Activated naive CD4-positive, alpha-beta T cell treated with anti-CD3 and anti-CD28 coated beads, Interleukin-2, amount 50 U/mL, for 72 hours (primary cell): Measurements from ENCODE around the gene EIPR1. TPM values are rescaled to one million over a fixed set of nuclear protein-coding genes. Genes with fewer than 3 reads are reported as not detected.

Source experiments
- ATAC-seq, 2 donors: fragments of 150-1000 bp; cut with Tn5 transposase; 2 replicates each; pipeline ENCODE4 v1.10.0; 2021; ENCODE audit warnings: mild to moderate bottlenecking in 2 of 2, moderate library complexity in 2 of 2
- DNase-seq, 2 donors: peaks; one replicate each; pipeline ENCODE4 v3.0.0; 2021 to 2022; ENCODE audit warnings: low spot score in 2 of 2
- H3K27ac Mint-ChIP-seq, 2 donors: one replicate each; pipeline ENCODE4 v1.8.0; 2022; ENCODE audit warnings: mild to moderate bottlenecking in 2 of 2, mixed read lengths in 2 of 2
- H3K36me3 Mint-ChIP-seq, 2 donors: one replicate each; pipeline ENCODE4 v1.8.0; 2022; ENCODE audit warnings: mixed read lengths in 2 of 2
- H3K9me3 Mint-ChIP-seq, 2 donors: one replicate each; pipeline ENCODE4 v1.8.0; 2022; ENCODE audit warnings: mixed read lengths in 2 of 2
- total RNA-seq, 2 donors: library from RNA; stranded (reverse); gene quantifications; one replicate each; pipeline ENCODE4 v1.2.3, GENCODE V29; 2022

Gene EIPR1
- total RNA-seq, 2 donors from 2014 or later: 28.0 to 43.6 TPM

DNA sequence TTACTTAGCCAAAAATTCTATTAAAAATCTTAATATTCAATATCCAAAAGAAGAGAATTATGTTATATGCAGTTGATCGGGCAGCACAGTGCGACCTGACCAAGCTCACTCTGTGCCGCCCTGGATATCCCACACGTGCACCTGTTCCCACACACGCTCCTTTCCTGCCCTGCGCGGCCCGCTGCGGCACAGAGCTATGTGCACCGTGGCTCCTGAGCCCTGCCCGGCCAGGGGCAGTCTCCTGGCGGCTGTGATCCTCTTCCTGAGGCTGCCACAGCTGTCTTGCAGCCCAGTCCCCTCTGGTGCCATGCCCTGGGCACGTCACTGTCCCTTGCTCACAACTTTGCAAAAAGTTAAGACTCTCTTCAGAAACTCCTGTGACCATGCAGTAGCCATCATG lies 31.2 kb upstream of the EIPR1 start:
- Mint-ChIP-seq H3K27ac (peak overlapping the region in 1 of 2 donors; percentile 38), H3K36me3 (peaks cover 0 to 6% of the 10 kb centered on the region in 2 donors), H3K9me3 (no peaks in the 10 kb centered on the region)
- ATAC-seq (no peak), DNase-seq (no peak)

DNA sequence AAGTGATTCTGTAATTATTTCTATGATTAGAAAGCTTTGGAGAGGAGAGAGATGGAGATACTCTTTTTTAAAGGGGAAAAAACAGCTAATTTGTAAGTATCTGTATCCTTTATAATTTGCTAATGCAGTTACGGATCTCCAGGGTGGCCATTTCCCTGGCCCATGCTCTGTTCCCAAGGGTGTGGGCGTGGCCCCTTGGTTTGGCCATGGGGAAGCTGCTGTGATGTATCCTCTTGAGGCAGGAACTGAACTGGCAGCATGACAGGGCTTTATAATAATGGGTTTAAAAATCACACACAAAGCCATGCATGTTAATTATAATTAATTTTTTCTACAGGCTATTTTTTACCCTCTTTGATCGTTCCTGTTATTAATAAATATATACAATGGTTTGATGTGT lies 28.9 kb upstream of the EIPR1 start:
- Mint-ChIP-seq H3K36me3 (peaks cover 0 to 12% of the 10 kb centered on the region in 2 donors), H3K27ac (peak overlapping the region in 1 of 2 donors; percentile 29), H3K9me3 (no peaks in the 10 kb centered on the region)
- ATAC-seq (no peak), DNase-seq (no peak)

DNA sequence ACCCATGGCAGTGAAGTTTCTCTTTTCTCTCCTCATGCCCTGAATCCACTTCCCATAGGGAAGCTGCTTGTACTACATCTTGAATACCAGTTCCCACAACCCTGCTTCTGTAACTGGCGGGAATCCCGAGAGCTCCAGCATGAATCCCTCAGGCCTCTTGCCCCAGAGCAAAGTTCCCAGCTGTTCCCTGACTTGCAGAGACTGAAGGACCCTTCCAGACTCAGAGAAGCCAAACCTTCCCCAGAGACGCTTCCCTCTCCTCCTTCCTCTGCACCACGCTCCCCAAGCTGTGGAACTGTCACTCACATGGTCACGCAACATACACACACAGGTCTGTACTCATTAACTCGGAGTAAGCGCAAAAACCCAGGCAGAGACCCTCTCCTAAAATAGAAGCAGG lies 28.3 kb upstream of the EIPR1 start:
- DNase-seq (no peak), ATAC-seq (no peak)
- Mint-ChIP-seq H3K9me3 (no peaks in the 10 kb centered on the region), H3K36me3 (peaks cover 0 to 13% of the 10 kb centered on the region in 2 donors), H3K27ac (no peak overlapping the region)

DNA sequence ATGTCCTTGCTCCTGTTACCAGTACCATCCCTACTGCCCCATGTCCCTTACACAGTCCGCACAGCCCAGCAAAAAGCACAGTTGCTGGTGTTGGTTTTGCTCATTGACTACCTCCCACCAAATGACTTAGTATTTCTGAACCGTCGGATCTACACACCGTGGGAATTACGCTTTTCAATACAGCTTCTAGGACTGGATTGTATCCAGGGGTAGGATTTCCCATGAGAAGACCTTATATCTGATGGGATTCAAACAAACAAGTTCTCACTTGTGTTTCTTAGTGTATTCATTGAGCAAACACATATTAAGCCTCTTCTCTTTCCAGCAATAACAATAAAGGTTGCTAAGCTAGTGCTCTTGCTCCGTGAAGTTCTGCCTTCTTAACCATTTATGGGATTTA lies 27.7 kb upstream of the EIPR1 start:
- Mint-ChIP-seq H3K36me3 (peaks cover 4 to 13% of the 10 kb centered on the region in 2 donors), H3K9me3 (no peaks in the 10 kb centered on the region), H3K27ac (no peak overlapping the region)
- no peak for DNase-seq
- ATAC-seq: no peak

DNA sequence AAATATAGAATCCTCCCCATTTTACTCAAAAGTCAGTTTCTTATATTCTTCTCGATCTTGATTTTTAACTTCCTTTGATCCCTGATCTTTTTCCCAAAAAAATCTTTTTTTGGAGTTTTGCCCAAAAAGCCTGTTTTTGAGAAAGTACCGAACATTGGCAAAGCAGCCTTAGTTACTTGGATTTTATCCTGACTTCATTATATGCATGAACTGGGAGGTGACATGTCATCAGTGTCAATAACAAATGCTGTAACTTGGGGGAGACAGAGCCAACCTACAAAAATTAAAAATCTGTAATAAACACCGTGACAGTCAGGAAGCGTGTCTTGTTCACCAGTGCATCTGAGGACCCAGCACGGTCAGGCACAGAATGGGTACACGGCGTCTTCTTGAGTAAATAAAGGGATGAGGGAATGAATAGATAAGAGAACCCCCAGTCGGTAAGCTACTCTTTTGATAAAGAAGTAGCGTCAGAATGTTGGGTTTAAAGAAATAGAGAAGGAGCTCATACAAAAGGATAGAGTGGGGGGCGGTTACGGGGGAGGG lies 26.8 kb upstream of the EIPR1 start:
- H3K36me3 Mint-ChIP-seq: peaks cover 4 to 13% of the 10 kb centered on the region in 2 donors
- no peak overlapping the region for H3K27ac Mint-ChIP-seq

DNA sequence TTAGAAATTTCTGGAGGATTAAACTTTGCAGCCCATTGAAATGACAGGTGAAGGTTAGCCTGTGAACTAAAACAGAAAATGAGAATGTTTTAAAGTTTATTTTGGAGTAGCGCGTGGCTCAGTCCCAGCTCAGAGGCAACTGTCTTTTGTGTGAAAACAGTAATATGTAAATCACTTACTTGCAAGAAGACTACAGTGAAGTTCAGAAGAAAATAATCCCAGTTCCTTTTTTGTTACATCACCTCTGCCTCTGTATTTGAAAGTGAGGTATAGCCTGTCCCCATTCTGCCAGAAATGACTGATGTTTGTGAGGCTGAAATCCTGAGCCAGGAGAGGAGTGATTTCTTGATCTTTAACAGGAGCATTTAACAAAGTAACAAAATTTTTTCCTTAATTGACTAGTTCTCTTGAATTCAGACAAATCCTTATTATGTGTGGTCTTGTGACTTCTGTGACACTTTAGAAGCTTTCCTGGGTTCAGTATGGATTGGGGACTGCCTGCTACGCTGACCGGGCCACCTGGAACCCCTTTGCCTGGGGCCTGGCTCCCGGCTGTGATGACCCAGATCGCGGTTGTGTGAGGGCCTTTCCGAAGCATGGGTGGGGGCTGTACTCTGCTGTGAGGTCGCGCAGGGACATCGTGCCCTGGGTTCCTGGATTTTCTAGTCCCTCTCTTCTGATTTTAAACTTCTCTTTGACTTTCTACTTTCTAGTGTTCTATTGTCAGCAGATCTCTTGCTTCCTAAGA lies 26.1 kb upstream of the EIPR1 start:
- no peaks in the 10 kb centered on the region for H3K9me3 Mint-ChIP-seq
- H3K36me3 Mint-ChIP-seq: peaks cover 4 to 13% of the 10 kb centered on the region in 2 donors
- H3K27ac Mint-ChIP-seq: peak overlapping the region in 1 of 2 donors; percentile 29
- ATAC-seq (no peak), DNase-seq (no peak)

More for the DNA sequence above, 26.8 kb upstream of the EIPR1 start:
- DNase-seq (no peak), ATAC-seq (no peak)
- H3K9me3 Mint-ChIP-seq: no peaks in the 10 kb centered on the region

DNA sequence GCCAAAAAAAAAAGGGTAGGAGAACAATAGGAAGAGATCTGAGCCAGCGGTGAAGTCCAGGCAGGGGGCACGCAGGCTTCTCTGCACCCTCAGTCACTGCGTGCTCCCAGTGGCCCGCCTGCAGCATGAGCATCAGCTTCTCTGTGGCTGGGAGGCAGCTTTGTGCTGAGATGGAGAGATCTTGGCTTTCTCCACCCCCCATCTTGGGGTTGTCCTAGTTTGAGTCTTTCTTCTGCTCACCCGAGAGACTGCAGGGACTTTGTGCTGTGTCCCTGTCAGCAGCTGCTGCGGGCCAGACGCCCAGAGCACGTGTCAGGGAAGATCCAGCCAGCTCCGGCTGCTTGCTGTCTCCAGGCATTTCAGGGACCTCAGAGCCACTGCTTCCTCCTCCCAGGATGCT lies 22.2 kb upstream of the EIPR1 start:
- Mint-ChIP-seq H3K9me3 (peaks cover 7 to 19% of the 10 kb centered on the region in 2 donors), H3K27ac (no peak overlapping the region), H3K36me3 (peaks cover 40 to 44% of the 10 kb centered on the region in 2 donors)
- no peak for ATAC-seq
- DNase-seq: no peak

DNA sequence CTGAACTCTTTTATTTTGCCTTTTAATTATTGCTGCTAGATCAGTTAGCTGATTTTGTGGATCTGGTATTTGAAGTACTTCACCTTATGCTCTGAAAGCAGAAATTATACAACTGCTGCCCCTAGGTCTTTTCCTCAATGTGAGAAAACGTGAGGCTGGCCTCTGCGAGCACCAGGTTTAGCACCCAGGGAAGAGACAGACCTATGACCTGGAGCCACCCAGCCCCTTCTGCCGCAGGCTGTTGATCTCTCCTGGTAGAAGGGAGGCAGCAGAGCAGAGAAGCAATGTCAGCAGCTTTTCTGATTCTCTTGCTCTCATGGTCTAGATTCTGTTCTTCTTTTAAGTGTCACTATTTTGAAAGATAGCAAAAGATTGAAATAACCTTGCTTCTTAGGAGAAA lies 21.8 kb upstream of the EIPR1 start:
- no peak overlapping the region for H3K27ac Mint-ChIP-seq
- peaks cover 40 to 49% of the 10 kb centered on the region in 2 donors for H3K36me3 Mint-ChIP-seq
- H3K9me3 Mint-ChIP-seq: peaks cover 7 to 19% of the 10 kb centered on the region in 2 donors
- DNase-seq (no peak), ATAC-seq (no peak)

DNA sequence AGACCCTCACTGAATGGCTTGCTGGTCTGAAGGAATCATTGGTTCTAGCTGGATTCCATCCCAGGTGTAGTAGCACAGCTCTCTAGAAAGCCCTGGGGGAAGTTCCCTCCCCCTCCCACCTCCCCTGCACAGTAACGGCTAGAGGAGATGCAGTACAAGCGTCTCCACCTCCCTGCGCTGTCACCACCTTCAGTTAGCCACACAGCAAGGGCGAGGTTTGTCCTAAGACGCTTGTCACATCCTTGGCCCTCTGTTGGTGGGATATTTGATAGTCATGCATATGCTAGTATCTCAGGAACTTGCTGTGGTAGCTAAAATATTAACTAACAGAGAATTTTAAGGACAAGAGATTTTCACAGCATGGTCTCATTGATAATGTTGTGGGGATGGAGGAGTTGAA lies 21.2 kb upstream of the EIPR1 start:
- ATAC-seq (no peak), DNase-seq (no peak)
- H3K9me3 Mint-ChIP-seq: peaks cover 7 to 19% of the 10 kb centered on the region in 2 donors
- H3K27ac Mint-ChIP-seq: no peak overlapping the region
- peaks cover 43 to 54% of the 10 kb centered on the region in 2 donors for H3K36me3 Mint-ChIP-seq

DNA sequence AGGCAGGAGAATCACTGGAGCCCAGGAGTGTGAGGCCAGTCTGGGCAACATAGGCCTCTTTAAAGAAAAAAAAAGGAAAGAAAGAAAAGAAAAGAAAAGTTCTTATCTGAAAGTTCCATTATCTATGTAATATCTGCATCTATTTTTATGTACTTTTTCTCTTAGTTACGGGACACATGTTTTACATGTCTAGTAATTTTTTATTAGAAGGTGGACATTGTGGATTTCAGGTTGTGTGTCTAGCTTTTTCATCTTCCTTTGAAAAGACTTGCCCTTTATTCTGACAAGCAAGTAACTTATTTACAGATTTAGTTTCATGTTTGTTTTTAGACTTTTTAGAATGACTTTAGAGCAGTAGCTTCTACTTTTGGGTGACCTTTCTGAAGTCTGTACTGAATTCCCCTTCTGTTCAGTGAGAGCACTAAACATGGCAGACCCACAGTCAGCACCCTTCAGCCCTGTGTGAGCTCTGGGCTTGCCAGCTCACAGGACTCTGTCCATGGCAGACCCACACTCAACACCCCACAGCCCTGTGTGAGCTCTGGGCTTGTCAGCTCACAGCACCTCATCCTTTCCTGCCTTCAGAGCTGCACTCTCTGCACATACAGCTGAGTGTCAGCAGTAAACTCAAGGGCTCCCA lies 19.4 kb upstream of the EIPR1 start:
- ATAC-seq: no peak

DNA sequence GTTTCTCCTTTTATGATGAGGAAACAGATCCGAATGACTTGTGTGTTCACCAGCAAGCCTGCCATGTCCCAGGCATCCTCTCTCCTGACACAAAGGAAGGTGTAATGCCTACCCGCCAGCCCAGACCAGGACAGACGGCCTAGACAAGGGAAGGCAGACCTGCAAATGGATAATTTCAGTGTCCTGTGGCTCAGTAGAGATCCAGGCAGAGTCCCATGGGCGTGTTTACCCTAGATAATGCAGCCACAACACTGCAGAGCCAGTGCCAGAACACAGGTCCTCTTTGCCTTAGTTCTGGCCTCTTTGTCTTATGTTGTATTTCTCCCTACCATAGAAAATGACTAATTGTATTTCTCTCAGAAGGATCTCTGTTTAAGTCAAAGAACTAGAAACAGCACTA lies 14.6 kb upstream of the EIPR1 start:
- Mint-ChIP-seq H3K27ac (no peak overlapping the region), H3K36me3 (peaks cover 39 to 59% of the 10 kb centered on the region in 2 donors), H3K9me3 (peaks cover 7 to 11% of the 10 kb centered on the region in 2 donors)
- ATAC-seq (no peak), DNase-seq (no peak)

More for the DNA sequence above, 19.4 kb upstream of the EIPR1 start:
- no peak for DNase-seq
- Mint-ChIP-seq H3K36me3 (peaks cover 45 to 64% of the 10 kb centered on the region in 2 donors), H3K27ac (no peak overlapping the region), H3K9me3 (peaks cover 7 to 19% of the 10 kb centered on the region in 2 donors)

DNA sequence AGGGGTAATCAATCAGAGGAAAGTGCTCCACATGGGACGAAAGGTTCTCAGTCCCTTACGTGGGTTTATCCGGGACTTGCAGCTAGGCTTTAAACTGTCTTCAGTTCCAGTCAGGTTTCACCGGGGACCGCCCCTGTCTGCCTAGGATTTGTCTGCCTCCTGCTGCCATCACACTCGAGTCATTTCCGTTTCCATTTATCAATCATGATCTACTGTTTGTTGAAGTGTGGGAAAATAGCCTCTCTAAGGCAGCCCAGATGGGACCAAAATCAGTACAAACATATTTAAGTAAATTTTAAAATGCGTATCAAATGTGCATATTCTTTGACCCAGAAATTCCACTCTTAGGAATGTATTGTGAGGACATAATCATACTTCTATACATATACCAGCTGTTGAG lies 12.4 kb upstream of the EIPR1 start:
- no peak for DNase-seq
- no peak overlapping the region for H3K27ac Mint-ChIP-seq
- H3K36me3 Mint-ChIP-seq: peaks cover 25 to 40% of the 10 kb centered on the region in 2 donors
- H3K9me3 Mint-ChIP-seq: no peaks in the 10 kb centered on the region
- ATAC-seq: no peak

DNA sequence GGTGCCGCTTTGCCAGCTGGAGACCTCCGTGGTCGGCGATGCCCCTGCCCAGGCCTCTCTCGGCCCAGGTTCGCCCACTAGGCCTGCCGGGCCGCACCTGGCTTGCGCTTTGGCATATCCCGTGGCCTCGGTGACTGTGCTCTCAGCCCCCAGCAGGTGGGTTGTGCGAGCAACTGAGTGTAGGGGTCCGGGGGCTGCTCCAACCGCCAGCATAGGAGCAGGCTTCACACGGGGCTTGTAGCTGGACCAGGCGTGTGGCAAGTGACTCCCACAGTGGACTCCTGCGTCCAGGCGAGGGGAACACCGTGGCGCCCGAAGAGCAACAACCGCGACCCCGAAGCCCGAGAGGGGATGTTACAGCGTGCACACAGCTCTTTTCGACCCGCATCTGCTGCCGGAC lies 11.6 kb upstream of the EIPR1 start:
- ATAC-seq: no peak
- Mint-ChIP-seq H3K9me3 (no peaks in the 10 kb centered on the region), H3K27ac (no peak overlapping the region), H3K36me3 (peaks cover 23 to 32% of the 10 kb centered on the region in 2 donors)
- no peak for DNase-seq

DNA sequence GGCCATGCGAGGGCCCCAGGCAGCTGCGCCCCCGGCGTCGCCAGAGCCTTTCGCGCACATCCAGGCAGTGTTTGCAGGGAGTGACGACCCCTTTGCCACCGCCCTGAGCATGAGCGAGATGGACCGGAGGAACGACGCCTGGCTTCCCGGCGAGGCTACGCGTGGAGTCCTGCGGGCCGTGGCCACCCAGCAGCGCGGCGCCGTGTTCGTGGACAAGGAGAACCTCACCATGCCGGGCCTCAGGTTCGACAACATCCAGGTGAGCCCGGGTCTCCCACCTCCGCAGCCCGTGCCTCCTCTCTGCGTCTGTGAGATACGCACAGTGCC lies 10.8 kb upstream of the EIPR1 start:
- Mint-ChIP-seq H3K36me3 (peaks cover 17 to 25% of the 10 kb centered on the region in 2 donors), H3K9me3 (no peaks in the 10 kb centered on the region)

DNA sequence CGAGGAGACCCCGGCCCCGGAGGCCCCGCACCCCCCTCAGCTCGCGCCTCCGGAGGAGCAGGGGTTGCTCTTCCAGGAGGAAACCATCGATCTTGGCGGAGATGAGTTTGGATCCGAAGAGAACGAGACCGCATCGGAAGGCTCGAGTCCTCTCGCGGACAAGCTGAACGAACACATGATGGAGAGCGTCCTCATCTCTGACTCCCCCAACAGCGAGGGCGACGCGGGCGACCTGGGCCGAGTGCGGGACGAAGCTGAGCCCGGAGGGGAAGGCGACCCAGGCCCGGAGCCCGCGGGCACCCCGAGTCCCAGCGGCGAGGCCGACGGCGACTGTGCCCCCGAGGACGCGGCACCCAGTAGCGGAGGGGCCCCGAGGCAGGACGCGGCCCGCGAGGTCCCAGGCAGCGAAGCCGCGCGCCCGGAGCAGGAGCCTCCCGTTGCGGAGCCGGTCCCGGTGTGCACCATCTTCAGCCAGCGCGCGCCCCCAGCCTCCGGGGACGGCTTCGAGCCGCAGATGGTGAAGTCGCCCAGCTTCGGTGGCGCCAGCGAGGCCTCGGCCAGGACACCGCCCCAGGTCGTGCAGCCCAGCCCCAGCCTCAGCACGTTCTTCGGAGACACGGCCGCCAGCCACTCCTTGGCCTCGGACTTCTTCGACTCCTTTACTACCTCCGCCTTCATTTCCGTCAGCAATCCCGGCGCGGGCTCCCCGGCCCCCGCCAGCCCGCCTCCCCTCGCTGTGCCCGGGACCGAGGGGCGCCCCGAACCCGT lies 10.2 kb upstream of the EIPR1 start:
- Mint-ChIP-seq H3K36me3 (peaks cover 17 to 25% of the 10 kb centered on the region in 2 donors), H3K9me3 (no peaks in the 10 kb centered on the region), H3K27ac (no peak overlapping the region)
- ATAC-seq (no peak), DNase-seq (no peak)

More for the DNA sequence above, 10.8 kb upstream of the EIPR1 start:
- no peak overlapping the region for H3K27ac Mint-ChIP-seq
- ATAC-seq (no peak), DNase-seq (no peak)

DNA sequence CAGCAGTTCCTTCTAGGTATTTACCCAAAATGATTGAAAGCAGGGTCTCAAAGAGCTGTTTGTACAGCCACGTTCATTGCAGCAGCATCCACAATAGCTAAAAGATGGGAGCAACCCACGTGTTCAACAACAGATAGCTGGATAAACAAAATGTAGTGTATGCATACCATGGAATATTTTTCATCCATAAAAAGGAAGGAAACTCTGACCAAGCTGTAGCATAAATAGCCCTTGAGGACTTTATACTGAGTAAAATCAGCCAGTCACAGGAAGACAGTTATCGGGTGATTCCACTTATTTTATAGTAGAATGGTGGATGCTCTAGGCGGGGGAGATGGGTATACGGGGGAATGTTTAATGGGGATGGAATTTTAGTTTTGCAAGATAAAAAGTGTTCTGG lies 9.4 kb upstream of the EIPR1 start:
- Mint-ChIP-seq H3K9me3 (no peaks in the 10 kb centered on the region), H3K36me3 (peaks cover 17 to 18% of the 10 kb centered on the region in 2 donors), H3K27ac (no peak overlapping the region)
- ATAC-seq (no peak), DNase-seq (no peak)

DNA sequence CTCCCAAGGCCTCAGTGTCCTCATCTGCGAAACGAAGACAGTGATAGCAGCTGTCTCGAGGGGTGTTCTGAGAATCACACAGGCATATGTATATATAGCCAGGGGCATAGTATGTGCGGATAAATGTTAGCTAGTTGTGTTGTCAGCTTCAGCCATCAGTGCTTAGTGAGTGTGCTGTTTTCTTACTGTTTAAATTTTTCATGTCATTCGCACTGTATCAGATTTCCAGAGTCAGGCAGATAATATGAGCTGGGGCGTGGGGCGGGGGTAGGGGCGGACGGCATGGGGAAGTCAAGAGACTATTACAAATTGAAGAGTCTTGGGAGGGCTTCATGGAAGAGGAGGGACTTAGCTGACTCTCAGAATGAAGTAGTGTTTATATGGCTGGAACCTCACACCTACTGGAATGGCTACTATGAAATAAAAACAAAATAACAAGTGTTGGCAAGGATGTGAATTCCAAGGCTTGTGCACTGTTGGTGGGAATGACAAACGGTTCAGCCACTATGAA lies 8.9 kb upstream of the EIPR1 start:
- ATAC-seq: no peak
- DNase-seq: no peak
- Mint-ChIP-seq H3K27ac (no peak overlapping the region), H3K36me3 (peaks cover 17% of the 10 kb centered on the region in 2 donors), H3K9me3 (no peaks in the 10 kb centered on the region)
